Measurements from ENCODE around the gene PUM1. TPM values are rescaled to one million over a fixed set of nuclear protein-coding genes. Genes with fewer than 3 reads are reported as not detected.
A peak's percentile ranks its signal among the peaks of the same experiment; 100 is the strongest.

PUM1 gene
- total and polyA plus RNA-seq, 4 donors = 24.7 to 125 (median 66.9) TPM

DNA sequence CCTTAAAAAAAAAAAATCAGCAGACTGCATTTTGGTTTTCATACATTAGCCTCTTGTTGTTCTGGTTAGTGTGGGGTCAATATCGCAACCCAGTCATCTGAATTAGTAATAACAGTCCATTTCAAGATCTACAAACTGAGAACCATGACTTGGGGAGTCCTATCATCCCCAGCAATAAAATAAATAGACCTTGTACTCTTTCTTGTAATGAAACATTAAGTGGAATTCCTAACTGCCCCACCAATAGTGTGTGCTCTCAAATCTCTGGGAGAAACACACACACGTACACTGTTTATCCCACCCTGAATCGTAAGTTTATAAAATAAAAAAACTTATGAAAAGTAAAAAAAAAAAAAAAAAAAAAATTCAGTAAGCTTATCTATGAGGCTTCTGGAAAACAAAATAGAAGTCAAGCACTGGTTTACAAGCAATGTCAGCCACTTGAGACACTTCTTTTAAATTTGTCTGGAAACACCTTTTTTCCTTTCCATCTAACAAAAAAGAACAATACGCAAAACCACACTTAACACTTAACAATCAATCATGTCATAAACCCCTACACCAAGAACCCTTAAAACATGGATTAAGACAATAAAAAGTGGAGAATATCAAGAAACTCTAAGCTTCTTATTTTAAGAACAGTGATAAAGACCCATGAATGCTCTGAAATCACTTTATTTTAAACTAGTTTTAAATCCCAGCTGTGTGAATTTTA, 53.1 kb downstream of the PUM1 start:
- H3K9ac ChIP-seq (ENCODE audit: insufficient read depth in 1 of 2, low read length in 2 of 2) = no peak overlapping the region
- H3K4me1 ChIP-seq (ENCODE audit: control insufficient read depth in 5 of 5, insufficient read depth in 5 of 5, low read length in 5 of 5) = peaks cover 2 to 38% (median 19%) of the 10 kb centered on the region in 5 donors
- H3K36me3 ChIP-seq (ENCODE audit: control insufficient read depth in 4 of 4, insufficient read depth in 4 of 4, low read length in 4 of 4) = peaks cover 0 to 1% (median 0%) of the 10 kb centered on the region in 4 donors
- H3K27me3 ChIP-seq (ENCODE audit: control insufficient read depth in 3 of 3, insufficient read depth in 3 of 3, low read length in 2 of 3) = no peaks in the 10 kb centered on the region
- no peak for ATAC-seq (ENCODE audit: insufficient read depth, low FRiP score)
- no peak overlapping the region for H3K27ac ChIP-seq (ENCODE audit: low read depth in 1 of 2, low read length in 1 of 2)
- WGBS, 2 donors = 74 to 88% methylated on average over 4 of the region's 4 CpGs
- DNase-seq = no peak
- TF ChIP-seq, protein P1, sequence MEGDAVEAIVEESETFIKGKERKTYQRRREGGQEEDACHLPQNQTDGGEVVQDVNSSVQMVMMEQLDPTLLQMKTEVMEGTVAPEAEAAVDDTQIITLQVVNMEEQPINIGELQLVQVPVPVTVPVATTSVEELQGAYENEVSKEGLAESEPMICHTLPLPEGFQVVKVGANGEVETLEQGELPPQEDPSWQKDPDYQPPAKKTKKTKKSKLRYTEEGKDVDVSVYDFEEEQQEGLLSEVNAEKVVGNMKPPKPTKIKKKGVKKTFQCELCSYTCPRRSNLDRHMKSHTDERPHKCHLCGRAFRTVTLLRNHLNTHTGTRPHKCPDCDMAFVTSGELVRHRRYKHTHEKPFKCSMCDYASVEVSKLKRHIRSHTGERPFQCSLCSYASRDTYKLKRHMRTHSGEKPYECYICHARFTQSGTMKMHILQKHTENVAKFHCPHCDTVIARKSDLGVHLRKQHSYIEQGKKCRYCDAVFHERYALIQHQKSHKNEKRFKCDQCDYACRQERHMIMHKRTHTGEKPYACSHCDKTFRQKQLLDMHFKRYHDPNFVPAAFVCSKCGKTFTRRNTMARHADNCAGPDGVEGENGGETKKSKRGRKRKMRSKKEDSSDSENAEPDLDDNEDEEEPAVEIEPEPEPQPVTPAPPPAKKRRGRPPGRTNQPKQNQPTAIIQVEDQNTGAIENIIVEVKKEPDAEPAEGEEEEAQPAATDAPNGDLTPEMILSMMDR (IDR thresholded peaks at IDR 0.05; ENCODE audit: control extremely low read depth, extremely low read depth) = no peak
- no peak overlapping the region for H3K4me3 ChIP-seq
- no peaks in the 10 kb centered on the region for H3K9me3 ChIP-seq (ENCODE audit: control insufficient read depth in 4 of 4, insufficient read depth in 3 of 4, low read length in 3 of 4)

DNA sequence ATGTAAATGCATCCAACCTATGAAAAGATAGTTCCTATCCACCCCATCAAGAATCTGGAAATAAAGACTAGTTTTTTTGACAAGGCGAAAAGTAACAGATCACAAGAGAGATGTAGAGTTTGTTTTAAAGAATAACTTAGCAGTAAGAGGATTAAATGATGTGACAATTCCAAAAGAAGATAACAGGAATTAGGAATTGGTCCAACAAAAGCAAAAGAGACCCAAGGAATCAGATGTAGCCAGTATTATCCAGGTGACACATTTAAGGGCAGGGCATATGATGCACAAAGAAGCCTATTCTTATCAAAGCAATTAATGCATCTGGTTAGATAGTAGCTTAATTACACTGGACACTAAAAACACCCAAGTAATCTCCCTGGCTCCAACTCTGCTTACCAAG, 53.8 kb downstream of the PUM1 start:
- TF ChIP-seq, protein P1 (IDR thresholded peaks at IDR 0.05; ENCODE audit: control extremely low read depth, extremely low read depth) = no peak
- H3K9me3 ChIP-seq (ENCODE audit: control insufficient read depth in 4 of 4, insufficient read depth in 3 of 4, low read length in 3 of 4) = no peaks in the 10 kb centered on the region
- peaks cover 6 to 45% (median 25%) of the 10 kb centered on the region in 5 donors for H3K4me1 ChIP-seq (ENCODE audit: control insufficient read depth in 5 of 5, insufficient read depth in 5 of 5, low read length in 5 of 5)
- H3K27ac ChIP-seq (ENCODE audit: low read depth in 1 of 2, low read length in 1 of 2) = no peak overlapping the region
- DNase-seq (no peak), ATAC-seq (ENCODE audit: insufficient read depth, low FRiP score) (no peak)
- 96 to 98% methylated on average over 1 of the region's 1 CpG for WGBS, 2 donors
- H3K36me3 ChIP-seq (ENCODE audit: control insufficient read depth in 4 of 4, insufficient read depth in 4 of 4, low read length in 4 of 4) = peaks cover 0 to 1% (median 0%) of the 10 kb centered on the region in 4 donors
- H3K4me3 ChIP-seq = no peak overlapping the region
- H3K9ac ChIP-seq (ENCODE audit: insufficient read depth in 1 of 2, low read length in 2 of 2) = no peak overlapping the region
- no peaks in the 10 kb centered on the region for H3K27me3 ChIP-seq (ENCODE audit: control insufficient read depth in 3 of 3, insufficient read depth in 3 of 3, low read length in 2 of 3)

DNA sequence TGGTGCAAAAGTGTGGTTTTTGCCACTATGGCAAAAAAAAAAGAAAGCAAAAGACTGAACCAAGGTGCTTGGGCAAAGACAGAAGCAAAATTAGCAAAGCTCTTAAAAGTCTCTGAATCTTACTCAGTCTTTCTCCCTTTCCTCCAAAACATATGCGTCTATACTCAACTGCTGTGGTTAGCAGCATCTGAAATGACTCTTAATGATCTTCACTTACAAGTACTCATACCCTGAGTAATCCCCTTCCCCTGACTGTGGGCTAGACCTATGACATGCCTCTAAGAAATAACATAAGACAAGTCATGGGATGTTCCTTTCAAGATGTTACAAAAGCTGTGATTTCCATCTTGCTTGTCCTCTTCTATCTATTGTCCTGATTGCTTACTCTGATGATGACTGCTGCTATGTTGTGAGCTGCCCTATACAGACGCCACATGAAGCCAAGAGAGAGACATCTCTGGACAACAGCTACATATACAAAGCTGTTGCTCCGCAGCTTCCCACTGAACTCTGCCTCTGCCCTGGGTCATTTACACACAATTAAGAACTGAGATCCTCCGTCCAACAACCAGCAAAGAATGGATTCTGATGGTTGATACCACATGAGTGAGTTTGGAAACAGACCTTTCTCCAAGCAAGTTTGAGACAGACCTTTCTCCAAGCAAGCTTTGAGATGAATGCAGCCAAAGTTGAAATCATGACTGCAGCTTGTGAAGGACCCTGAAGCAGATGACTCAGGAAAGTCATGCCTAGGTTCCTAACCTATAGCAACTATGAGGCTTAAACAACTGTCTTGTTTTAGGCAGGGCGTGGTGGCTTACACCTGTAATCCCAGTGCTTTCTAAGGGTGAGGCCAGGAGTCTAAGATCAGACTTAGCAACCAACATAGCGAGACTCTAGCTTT, 55.2 kb downstream of the PUM1 start:
- H3K4me3 ChIP-seq = no peak overlapping the region
- no peak overlapping the region for H3K27ac ChIP-seq (ENCODE audit: low read depth in 1 of 2, low read length in 1 of 2)
- DNase-seq = no peak
- no peak overlapping the region for H3K9ac ChIP-seq (ENCODE audit: insufficient read depth in 1 of 2, low read length in 2 of 2)
- H3K9me3 ChIP-seq (ENCODE audit: control insufficient read depth in 4 of 4, insufficient read depth in 3 of 4, low read length in 3 of 4) = no peaks in the 10 kb centered on the region
- no peaks in the 10 kb centered on the region for H3K27me3 ChIP-seq (ENCODE audit: control insufficient read depth in 3 of 3, insufficient read depth in 3 of 3, low read length in 2 of 3)
- TF ChIP-seq, protein P1 (IDR thresholded peaks at IDR 0.05; ENCODE audit: control extremely low read depth, extremely low read depth) = no peak
- peaks cover 6 to 47% (median 25%) of the 10 kb centered on the region in 5 donors for H3K4me1 ChIP-seq (ENCODE audit: control insufficient read depth in 5 of 5, insufficient read depth in 5 of 5, low read length in 5 of 5)
- peaks cover 3 to 10% (median 6%) of the 10 kb centered on the region in 4 donors for H3K36me3 ChIP-seq (ENCODE audit: control insufficient read depth in 4 of 4, insufficient read depth in 4 of 4, low read length in 4 of 4)
- WGBS, 2 donors = 73 to 81% methylated on average over 6 of the region's 6 CpGs
- ATAC-seq (ENCODE audit: insufficient read depth, low FRiP score) = peak; percentile 30

Data from lung (tissue), 12 donors.